A549 (cell line): ENCODE results near the gene OBSCN. TPM values are rescaled to one million over a fixed set of nuclear protein-coding genes. Genes with fewer than 3 reads are reported as not detected.

Source experiments
- ATAC-seq, 2 experiments: fragments of 200-7000 bp in 1 of 2; fragments of >200 bp in 1 of 2; cut with Nextera tagmentation in 1 of 2; cut with Tn5 transposase in 1 of 2; 3 replicates each; pipeline versions ENCODE4 v1.8.0 to v1.9.1; 2018 to 2020; ENCODE audit warnings: mild to moderate bottlenecking in 1 of 2, moderate library complexity in 1 of 2
- CTCF ChIA-PET: fragments of 300-600 bp; sonication (Branson Sonifier 250); formaldehyde crosslinking; extraction: SDS; loops from one replicate; lab custom pipeline; 2021; ENCODE audit warnings: antibody characterized with exemption, inconsistent platforms; lab: Yijun Ruan, JAX
- POLR2A ChIA-PET: fragments of 350-600 bp; formaldehyde crosslinking; extraction: SDS; loops from one replicate; lab custom pipeline; 2021; ENCODE audit warnings: antibody characterized with exemption, inconsistent platforms; lab: Yijun Ruan, JAX
- DNase-seq, 2 experiments: peaks; one replicate each; pipeline versions ENCODE4 v3.0.0 to v3.0.0-alpha.2; 2011 to 2016; ENCODE audit warnings: low read depth in 1 of 2, low spot score in 1 of 2
- FAIRE-seq: peaks from 2 replicates; lab custom pipeline; 2011; peaks lifted over from hg19 to GRCh38; lab: Jason Lieb, UNC
- H3K27ac ChIP-seq, 2 experiments: fragments of >200 bp; sonication (Bioruptor Twin); formaldehyde crosslinking; 3 replicates each; pipeline ENCODE4 v1.5.1; 2016 to 2017
- H3K4me1 ChIP-seq: fragments of >200 bp; sonication (Bioruptor Twin); formaldehyde crosslinking; 3 replicates; pipeline ENCODE4 v1.6.1; 2016
- H3K4me2 ChIP-seq: fragments of >200 bp; sonication (Bioruptor Twin); formaldehyde crosslinking; 3 replicates; pipeline ENCODE4 v1.6.1; 2016
- H3K4me3 ChIP-seq: fragments of >200 bp; sonication (Bioruptor Twin); formaldehyde crosslinking; 3 replicates; pipeline ENCODE4 v1.5.1; 2016
- H3K9me3 ChIP-seq: fragments of >200 bp; sonication (Bioruptor Twin); formaldehyde crosslinking; 3 replicates; pipeline ENCODE4 v1.6.1; 2016
- BHLHE40 ChIP-seq: IDR thresholded peaks from 2 replicates; pipeline ENCODE4 v1.6.1; 2012; ENCODE audit warnings: low read depth, low read length, inconsistent platforms
- EHF ChIP-seq: fragments of 250-450 bp; sonication (Bioruptor Pico); IDR thresholded peaks from 2 replicates; pipeline ENCODE4 v1.5.0; 2020; ENCODE audit warnings: mild to moderate bottlenecking
- FOSB ChIP-seq: fragments of 250-450 bp; sonication (Bioruptor Pico); IDR thresholded peaks from 2 replicates; pipeline ENCODE4 v1.5.0; 2020; ENCODE audit warnings: mild to moderate bottlenecking, moderate library complexity
- HOXB5 ChIP-seq: fragments of 250-450 bp; sonication (Bioruptor Pico); IDR thresholded peaks from 2 replicates; pipeline ENCODE4 v1.5.0; 2020; ENCODE audit warnings: mild to moderate bottlenecking, moderate library complexity
- JUN ChIP-seq, 2 experiments: fragments of >200 bp; sonication (Bioruptor Twin); formaldehyde crosslinking; IDR thresholded peaks; 2 replicates in 1 of 2; 3 replicates in 1 of 2; pipeline ENCODE4 v1.6.1; 2016 to 2017
- JUNB ChIP-seq: fragments of >200 bp; sonication (Bioruptor Twin); formaldehyde crosslinking; IDR thresholded peaks from 2 replicates; pipeline ENCODE4 v1.6.1; 2016
- NFE2L2 ChIP-seq: fragments of 150-350 bp; conservative IDR thresholded peaks from 2 replicates; pipeline ENCODE4 v1.6.1; 2014; ENCODE audit warnings: low read length
- POLR2A ChIP-seq: IDR thresholded peaks from 2 replicates; pipeline ENCODE4 v1.6.1; 2012; ENCODE audit warnings: mild to moderate bottlenecking, low read length
- POLR2AphosphoS2 ChIP-seq: conservative IDR thresholded peaks from 2 replicates; pipeline ENCODE4 v1.6.1; 2012; ENCODE audit warnings: low read length, improper control_type of control experiment, inconsistent platforms
- RCOR1 ChIP-seq: fragments of 150-350 bp; IDR thresholded peaks from 2 replicates; pipeline ENCODE4 v1.6.1; 2014; ENCODE audit warnings: antibody characterized with exemption, low read length, low read depth
- RFX5 ChIP-seq: fragments of 450-650 bp; IDR thresholded peaks from 2 replicates; pipeline ENCODE4 v1.7.1; 2014; ENCODE audit warnings: antibody characterized with exemption, mild to moderate bottlenecking, moderate library complexity
- SREBF2 ChIP-seq: fragments of 450-650 bp; IDR thresholded peaks from 2 replicates; pipeline ENCODE4 v1.6.1; 2014; ENCODE audit warnings: mild to moderate bottlenecking, moderate library complexity
- TFCP2L1 ChIP-seq: fragments of 250-450 bp; sonication (Bioruptor Pico); IDR thresholded peaks from 2 replicates; pipeline ENCODE4 v1.5.0; 2021; ENCODE audit warnings: mild to moderate bottlenecking
- TP53 ChIP-seq: fragments of 250-450 bp; sonication (Bioruptor Pico); IDR thresholded peaks from 2 replicates; pipeline ENCODE4 v1.5.0; 2021; ENCODE audit warnings: mild to moderate bottlenecking, moderate library complexity
- ZFP36 ChIP-seq: fragments of 450-650 bp; IDR thresholded peaks from 2 replicates; pipeline ENCODE4 v1.6.1; 2014; ENCODE audit warnings: borderline replicate concordance; ENCODE audit not compliant: partially characterized antibody
- ZSCAN20 ChIP-seq: fragments of 250-450 bp; sonication (Bioruptor Pico); IDR thresholded peaks from 2 replicates; pipeline ENCODE4 v1.8.0; 2022; ENCODE audit warnings: mild to moderate bottlenecking, moderate library complexity
- WGBS: methylation state at CpG from one replicate; pipeline ENCODE4 v1.1.6; 2017; ENCODE audit errors: missing lambda C conversion rate; 5-methylcytosine and 5-hydroxymethylcytosine counted together
- polyA plus RNA-seq, 4 experiments: library from polyadenylated mRNA; depleted of rRNA in 3 of 4; stranded (reverse); fragments of >200 nt; fragmentation: RNase III in 1 of 4; extraction: RNeasy Plus Mini Kit Qiagen cat#74134 plus additional on column Dnase treatment in 1 of 4; gene quantifications; 2 replicates in 3 of 4; 3 replicates in 1 of 4; pipeline ENCODE4 v1.2.3, GENCODE V29; 2011 to 2017
- TF ChIP-seq, protein P1 (sequence below): fragments of >200 bp; sonication (Bioruptor Twin); formaldehyde crosslinking; IDR thresholded peaks from 2 replicates; pipeline ENCODE4 v1.6.1; 2016
- TF ChIP-seq, protein P2 (sequence below): IDR thresholded peaks from 2 replicates; pipeline ENCODE4 v1.6.1; 2012; ENCODE audit warnings: low read depth, borderline replicate concordance
- TF ChIP-seq, protein P3 (sequence below): fragments of >200 bp; sonication (Bioruptor Twin); formaldehyde crosslinking; IDR thresholded peaks from 3 replicates; pipeline ENCODE4 v1.6.1; 2016
- TF ChIP-seq, protein P4 (sequence below): fragments of 250-450 bp; sonication (Bioruptor Pico); IDR thresholded peaks from 2 replicates; pipeline ENCODE4 v1.5.0; 2020; ENCODE audit warnings: low read depth, mild to moderate bottlenecking, moderate library complexity

Gene OBSCN
- polyA plus RNA-seq, 2 of the 4 experiments (the other 2 are of a cell fraction) = 3.1 to 6.8 TPM

DNA sequence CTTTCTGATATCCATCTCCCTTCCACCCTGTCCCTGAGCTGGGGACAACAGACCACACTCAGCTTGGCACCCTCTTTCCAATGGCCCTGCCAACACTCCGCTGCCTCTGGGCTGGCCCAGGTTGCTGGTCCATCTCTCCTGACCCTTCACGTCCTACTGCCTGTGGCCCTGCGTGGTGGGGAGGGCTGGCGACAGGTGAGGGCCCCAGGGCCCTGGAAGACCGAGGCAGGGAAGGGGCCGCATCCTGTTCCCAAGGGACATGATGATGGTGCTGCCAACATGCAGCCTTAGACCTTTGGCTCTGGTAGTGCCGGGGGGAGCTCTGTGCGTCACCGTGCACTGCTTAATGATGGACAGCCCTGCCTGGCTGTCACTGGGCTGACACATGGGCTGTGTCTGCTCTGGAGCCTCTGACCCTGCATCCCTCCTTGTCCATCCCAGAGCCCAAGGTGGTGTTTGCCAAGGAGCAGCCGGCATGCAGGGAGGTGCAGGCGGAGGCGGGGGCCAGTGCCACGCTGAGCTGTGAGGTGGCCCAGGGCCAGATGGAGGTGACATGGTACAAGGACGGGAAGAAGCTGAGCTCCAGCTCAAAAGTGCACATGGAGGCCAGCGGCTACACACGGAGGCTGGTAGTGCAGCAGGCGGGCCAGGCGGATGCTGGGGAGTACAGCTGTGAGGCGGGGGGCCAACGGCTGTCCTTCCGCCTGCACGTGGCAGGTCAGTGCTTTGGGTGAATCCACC is 65.2 kb downstream of the OBSCN start:
- no peak for FAIRE-seq
- WGBS = 94% methylated on average over 17 of the region's 22 CpGs
- Histone ChIP-seq H3K4me1 (no peaks in the 10 kb centered on the region), H3K4me3 (no peak overlapping the region), H3K27ac (no peak overlapping the region), H3K4me2 (no peak overlapping the region), H3K9me3 (no peaks in the 10 kb centered on the region)
- ChIA-PET CTCF (interaction anchor here (0.7 kb wide), 1 partner anchor 242 kb away, joined by 4 read pairs; no protein-coding TSS in a partner anchor), POLR2A (no interaction called here)
- TF ChIP-seq, protein P1, sequence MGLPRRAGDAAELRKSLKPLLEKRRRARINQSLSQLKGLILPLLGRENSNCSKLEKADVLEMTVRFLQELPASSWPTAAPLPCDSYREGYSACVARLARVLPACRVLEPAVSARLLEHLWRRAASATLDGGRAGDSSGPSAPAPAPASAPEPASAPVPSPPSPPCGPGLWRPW = no peak
- TF ChIP-seq RCOR1 = no peak
- no peak for TF ChIP-seq RFX5
- TF ChIP-seq SREBF2 = no peak
- no peak for TF ChIP-seq JUN (IDR thresholded peaks at IDR 0.05)
- no peak for TF ChIP-seq JUNB
- no peak for TF ChIP-seq ZFP36
- no peak for TF ChIP-seq POLR2A
- TF ChIP-seq, protein P2, sequence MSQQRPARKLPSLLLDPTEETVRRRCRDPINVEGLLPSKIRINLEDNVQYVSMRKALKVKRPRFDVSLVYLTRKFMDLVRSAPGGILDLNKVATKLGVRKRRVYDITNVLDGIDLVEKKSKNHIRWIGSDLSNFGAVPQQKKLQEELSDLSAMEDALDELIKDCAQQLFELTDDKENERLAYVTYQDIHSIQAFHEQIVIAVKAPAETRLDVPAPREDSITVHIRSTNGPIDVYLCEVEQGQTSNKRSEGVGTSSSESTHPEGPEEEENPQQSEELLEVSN = no peak
- no peak for TF ChIP-seq ZSCAN20 (CRISPR knock-in tag)
- TF ChIP-seq TP53 (CRISPR knock-in tag) = no peak
- TF ChIP-seq FOSB (CRISPR knock-in tag) = no peak
- TF ChIP-seq HOXB5 (CRISPR knock-in tag) = no peak
- TF ChIP-seq NFE2L2 = no peak
- no peak for TF ChIP-seq TFCP2L1 (CRISPR knock-in tag)
- TF ChIP-seq, protein P3, sequence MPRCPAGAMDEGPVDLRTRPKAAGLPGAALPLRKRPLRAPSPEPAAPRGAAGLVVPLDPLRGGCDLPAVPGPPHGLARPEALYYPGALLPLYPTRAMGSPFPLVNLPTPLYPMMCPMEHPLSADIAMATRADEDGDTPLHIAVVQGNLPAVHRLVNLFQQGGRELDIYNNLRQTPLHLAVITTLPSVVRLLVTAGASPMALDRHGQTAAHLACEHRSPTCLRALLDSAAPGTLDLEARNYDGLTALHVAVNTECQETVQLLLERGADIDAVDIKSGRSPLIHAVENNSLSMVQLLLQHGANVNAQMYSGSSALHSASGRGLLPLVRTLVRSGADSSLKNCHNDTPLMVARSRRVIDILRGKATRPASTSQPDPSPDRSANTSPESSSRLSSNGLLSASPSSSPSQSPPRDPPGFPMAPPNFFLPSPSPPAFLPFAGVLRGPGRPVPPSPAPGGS = no peak
- TF ChIP-seq, protein P4, sequence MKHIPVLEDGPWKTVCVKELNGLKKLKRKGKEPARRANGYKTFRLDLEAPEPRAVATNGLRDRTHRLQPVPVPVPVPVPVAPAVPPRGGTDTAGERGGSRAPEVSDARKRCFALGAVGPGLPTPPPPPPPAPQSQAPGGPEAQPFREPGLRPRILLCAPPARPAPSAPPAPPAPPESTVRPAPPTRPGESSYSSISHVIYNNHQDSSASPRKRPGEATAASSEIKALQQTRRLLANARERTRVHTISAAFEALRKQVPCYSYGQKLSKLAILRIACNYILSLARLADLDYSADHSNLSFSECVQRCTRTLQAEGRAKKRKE (CRISPR knock-in tag) = no peak
- TF ChIP-seq EHF (CRISPR knock-in tag) = no peak
- ATAC-seq = no peak
- DNase-seq = no peak

DNA sequence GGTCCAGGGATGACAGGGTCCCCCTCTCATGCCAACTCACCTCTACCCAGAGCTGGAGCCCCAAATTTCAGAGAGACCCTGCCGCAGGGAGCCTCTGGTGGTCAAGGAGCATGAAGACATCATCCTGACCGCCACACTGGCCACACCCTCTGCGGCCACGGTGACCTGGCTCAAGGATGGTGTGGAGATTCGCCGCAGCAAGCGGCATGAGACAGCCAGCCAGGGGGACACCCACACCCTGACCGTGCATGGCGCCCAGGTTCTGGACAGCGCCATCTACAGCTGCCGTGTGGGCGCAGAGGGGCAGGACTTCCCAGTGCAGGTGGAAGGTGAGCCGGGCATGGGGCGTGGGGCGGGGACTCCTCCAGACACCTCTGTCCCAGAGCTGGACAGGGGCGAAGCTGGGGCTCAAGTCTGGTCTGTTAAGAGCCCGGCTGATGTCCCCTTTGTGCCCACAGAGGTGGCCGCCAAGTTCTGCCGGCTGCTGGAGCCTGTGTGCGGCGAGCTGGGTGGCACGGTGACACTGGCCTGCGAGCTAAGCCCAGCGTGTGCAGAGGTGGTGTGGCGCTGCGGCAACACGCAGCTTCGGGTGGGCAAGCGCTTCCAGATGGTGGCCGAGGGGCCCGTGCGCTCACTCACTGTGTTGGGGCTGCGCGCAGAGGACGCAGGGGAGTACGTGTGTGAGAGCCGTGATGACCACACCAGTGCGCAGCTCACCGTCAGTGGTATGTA is 66.0 kb downstream of the OBSCN start:
- no peak for TF ChIP-seq POLR2AphosphoS2
- TF ChIP-seq BHLHE40 = no peak
- Histone ChIP-seq H3K4me2 (no peak overlapping the region), H3K4me3 (no peak overlapping the region), H3K4me1 (no peaks in the 10 kb centered on the region), H3K9me3 (no peaks in the 10 kb centered on the region), H3K27ac (no peak overlapping the region)
- ChIA-PET POLR2A (no interaction called here), CTCF (interaction anchor here (0.7 kb wide), 1 partner anchor 241 kb away, joined by 4 read pairs; no protein-coding TSS in a partner anchor)
- ATAC-seq = no peak; a peak in 1 of 6 replicates
- 96% methylated on average over 37 of the region's 39 CpGs for WGBS
- FAIRE-seq = no peak
- no peak for DNase-seq
